HG02610 (cell line): ENCODE measurements around the gene EIF4EBP3.

Experiments used
- ATAC-seq: cut with Tn5 transposase; IDR thresholded peaks from one replicate; pipeline ENCODE4 v1.9.1; 2021; ENCODE audit warnings: mild to moderate bottlenecking, moderate library complexity; ENCODE audit not compliant: unreplicated experiment

EIF4EBP3 gene

DNA sequence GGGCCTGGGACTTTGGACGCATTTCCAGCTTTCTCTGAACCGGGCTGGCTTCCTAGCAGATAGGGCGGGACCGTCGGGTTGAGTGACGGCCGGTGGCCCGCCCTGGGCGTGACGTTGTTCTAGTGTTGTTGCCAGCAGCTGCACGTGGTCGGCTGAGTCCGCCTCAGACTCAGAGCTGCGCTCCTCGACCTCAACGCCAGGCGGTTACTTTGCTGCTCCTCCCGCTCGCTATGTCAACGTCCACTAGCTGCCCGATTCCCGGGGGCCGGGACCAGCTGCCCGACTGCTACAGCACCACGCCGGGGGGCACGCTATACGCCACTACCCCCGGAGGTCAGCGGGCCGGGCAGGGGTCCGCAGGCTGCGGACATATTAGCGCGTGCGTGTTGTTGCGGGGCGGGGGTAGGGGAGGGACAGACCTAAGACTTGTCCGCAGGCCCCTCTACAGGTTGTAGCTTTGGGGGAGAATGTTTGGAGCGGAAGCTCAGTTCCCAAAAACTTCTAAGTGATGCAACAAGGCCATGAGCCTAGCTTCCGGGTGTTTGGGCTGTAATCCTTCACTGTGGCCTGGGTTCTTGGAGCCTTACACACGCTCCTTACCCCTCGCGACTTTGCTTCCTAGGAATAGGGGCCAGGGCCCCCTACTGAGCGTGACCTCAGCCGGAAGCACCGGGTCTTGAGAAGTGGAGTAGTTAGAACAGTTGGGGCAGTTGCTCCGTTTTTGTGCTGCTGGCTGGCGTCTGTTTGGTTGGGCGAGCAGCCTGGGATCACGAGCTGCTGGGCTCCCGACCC lies at the start of gene EIF4EBP3:
EIF4EBP3 (plus strand) TSS at position 155 of the 792 bp plus-strand sequence; CDS start at position 231, 76 bp downstream.
- ATAC-seq = peak; percentile 98

DNA sequence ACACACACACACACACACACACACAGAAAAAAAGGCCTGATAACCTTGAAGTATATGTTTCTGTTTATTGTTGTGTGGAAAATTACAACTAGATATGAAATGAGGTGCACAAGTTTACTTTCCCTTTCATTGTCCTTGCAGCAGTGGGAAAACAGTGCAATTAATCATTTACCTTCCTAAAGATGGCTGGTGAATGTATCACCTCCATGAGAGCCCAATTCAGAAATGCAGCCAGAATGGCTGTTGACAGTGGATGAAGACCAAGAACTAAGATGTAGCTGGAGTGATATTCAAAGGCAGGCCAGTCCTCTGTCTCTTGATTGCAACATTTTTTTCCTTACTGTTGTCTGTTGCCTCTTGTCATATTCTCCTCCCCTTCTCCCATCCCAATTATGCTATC lies 49.6 kb upstream of the EIF4EBP3 start:
- ATAC-seq = no peak

DNA sequence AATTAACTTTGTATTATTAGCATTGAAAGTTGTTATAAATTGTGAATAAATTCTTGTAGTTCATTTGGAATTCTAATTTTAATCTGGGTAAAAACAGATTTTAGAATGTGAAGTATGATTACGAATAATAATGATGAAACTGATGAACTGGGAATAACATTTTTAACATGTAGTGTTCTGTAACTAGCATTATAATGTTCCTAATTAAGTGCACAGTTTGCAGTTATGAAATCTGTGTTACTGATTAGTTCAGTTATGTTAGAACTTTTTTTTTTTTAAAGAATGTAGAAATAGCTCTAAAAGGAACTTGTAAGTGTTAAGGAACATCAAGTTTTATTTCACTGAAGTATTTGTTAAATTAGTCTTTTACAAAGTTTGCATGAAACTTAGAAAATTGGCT lies 48.9 kb upstream of the EIF4EBP3 start:
- ATAC-seq = no peak

DNA sequence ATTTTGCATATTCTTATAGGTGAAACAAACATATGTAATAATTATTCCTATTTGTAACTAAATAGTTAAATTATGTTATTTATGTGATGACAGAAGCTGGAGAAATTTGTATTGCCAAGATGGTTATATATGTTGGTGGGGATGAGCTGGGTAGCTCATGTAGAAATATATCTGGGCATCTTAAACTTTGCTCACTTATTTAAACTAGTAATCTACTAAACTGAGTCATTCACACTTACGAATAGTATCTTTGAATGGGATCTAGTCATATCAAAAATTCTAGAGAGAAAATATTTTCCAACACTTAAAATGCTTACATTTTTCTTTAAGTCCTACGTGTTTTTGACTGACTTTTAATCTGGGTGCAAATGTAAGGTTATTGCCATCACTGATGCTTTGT lies 44.6 kb upstream of the EIF4EBP3 start:
- no peak for ATAC-seq

DNA sequence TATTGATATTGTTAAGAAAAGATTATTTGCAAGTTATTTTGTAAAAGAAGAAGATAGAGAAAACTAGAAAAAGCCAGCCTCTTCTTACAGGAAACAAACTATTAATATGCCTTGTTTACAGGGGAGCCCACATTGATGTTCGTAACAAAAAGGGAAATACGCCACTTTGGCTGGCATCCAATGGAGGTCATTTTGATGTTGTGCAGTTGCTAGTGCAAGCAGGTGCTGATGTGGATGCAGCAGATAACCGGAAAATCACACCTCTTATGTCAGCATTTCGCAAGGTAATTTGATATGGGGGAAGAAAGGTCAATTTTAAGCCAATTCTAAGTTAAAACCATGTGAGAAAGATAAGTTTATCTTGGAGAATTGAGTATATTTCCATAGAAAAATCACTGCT lies 37.6 kb upstream of the EIF4EBP3 start:
- no peak for ATAC-seq

DNA sequence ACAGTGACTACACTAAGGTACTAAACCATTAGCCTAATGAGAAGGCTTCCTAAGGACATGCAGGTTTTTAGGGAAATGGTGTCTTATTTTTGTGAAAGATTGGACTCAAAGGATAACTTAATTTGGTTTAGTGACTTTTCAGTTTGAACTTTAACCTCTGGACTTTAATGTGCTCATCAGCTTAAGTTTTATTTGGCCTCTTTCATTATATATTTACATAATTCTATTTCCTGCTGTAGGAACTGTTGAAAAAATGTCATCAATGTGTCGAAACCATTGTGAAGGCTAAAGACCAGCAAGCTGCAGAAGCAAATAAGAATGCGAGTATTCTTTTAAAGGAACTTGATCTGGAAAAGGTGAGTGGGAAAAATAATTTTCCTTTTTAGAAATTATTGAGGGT lies 34.3 kb upstream of the EIF4EBP3 start:
- no peak for ATAC-seq

DNA sequence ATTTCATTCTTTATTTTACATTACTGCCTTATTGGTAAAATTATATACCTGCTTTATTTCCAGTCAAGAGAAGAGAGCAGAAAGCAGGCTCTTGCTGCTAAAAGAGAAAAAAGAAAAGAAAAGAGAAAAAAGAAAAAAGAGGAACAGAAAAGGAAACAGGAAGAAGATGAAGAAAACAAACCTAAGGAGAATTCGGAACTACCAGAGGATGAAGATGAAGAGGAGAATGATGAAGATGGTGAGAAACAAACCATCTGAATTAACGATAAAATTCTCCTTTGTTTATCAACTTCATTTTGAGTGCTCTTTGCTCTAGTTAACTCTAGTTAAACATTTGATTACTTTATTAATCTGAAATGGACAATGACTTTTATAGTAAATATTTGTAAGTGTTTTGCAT lies 23.5 kb upstream of the EIF4EBP3 start:
- ATAC-seq = no peak

DNA sequence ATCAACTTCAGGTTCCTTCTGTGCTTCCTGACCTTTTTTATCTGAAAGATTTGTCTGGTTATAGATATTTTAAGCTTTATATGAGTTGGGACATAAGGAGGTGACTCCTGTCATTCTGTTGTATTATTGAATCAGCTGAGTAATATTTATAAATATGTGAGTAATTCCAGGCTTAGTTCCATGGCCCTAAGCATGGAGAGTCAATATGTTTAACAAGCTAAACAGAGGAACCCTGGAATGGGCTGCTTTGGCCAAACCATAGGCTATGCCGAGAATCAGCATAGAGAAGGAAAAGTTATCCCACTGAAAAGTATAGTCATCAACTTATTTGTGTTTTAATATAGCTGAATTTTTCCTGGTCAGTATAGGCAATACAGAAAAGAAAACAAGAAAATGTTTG lies 7.2 kb upstream of the EIF4EBP3 start:
- ATAC-seq = no peak

DNA sequence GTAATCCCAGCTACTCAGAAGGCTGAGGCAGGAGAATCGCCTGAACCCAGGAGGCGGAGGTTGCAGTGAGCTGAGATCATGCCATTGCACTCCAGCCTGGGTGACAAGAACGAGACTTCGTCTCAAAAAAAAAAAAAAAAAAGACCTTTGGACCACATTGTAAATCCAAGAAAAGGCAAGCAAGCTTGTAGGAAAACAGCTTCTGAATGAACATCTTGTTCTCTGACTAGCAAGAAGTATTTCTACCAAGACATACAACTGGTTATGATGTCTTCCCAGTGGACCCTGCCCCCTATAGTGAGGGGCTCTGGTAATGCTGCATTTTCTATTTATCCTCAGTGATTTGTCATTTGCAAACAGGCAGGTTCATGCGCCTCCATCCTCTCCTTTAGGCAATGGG lies 4.5 kb upstream of the EIF4EBP3 start:
- ATAC-seq = no peak

DNA sequence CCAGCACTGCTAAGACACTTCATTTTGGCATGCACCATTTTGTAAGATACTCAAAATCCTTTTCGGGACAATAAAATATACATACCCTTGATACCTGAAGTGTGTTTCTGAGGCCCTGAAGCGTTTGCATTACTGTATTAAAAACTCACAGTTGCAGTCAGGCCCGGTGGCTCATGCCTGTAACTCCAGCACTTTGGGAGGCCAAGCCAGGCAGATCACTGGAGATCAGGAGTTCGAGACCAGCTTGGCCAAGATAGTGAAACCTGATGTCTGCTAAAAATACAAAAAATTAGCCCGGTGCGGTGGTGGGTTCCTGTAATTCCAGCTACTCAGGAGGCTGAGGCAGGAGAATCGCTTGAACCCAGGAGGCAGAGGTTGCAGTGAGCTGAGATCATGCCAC lies 2.5 kb upstream of the EIF4EBP3 start:
- ATAC-seq = no peak

DNA sequence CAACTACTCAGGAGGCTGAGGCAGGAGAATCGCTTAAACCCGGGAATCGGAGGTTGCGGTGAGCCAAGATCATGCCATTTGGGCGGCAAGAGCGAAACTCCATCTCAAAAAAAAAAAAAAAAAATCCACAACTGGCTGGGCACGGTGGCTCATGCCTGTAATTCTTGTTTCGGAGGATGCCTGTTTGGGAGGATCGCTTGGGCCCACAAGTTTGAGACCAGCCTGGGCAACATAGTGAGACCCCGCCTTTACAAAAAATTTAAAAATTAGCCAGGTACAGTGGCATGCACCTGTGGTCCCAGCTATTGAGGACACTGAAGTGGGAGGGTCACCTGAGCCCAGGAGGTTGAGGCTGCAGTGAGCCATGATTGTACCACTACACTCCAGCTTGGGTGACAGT lies 1.9 kb upstream of the EIF4EBP3 start:
- no peak for ATAC-seq

DNA sequence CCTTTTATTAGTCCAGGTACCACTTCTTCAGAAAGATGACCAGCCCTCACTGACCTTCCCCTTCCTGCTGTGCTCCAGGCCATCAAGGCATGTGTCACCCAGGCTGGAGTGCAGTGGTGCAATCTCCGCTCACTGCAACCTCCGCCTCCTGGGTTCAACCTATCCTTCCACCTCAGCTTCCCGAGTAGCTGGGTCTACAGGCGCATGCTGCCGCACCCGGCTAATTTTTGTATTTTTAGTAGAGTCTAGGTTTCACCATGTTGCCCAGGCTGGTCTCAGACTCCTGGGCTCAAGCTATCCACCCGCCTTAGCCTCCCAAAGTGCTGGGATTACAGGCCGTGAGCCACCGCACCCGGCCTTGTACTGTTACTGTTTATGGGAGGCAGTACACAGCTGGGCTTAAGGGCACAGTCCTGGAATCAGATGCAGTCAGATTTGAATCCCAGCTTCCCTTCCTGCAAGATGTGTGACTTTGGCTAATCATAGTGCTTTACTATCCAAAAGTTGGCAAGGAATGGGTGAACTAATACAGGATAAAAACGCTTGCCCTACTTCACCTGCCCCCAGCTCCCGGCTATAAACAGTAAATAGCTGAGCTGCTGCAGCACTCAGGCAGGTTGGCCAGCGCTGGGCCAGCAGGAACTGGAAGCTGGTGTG lies 483 bp upstream of the EIF4EBP3 start:
- ATAC-seq = no peak

DNA sequence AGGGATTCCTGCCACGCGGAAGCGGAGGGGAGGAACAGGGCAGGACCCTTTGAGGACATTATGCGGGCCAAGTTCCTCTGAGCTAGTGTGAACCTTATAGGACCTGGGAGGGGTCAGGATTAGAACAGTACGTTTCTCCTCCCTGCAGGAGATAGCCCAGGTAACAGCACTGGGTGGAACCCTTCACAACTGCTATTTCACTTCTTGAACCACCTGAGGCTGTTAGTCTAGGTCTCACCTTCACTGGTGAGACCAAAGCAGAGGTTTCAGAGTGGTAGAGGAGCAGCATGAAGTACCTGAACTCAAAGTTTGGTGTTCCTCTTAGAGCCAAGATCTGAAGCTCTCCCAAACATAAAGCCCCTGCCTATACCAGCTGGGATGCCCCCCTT lies 832 bp downstream of the EIF4EBP3 start:
- ATAC-seq = no peak

DNA sequence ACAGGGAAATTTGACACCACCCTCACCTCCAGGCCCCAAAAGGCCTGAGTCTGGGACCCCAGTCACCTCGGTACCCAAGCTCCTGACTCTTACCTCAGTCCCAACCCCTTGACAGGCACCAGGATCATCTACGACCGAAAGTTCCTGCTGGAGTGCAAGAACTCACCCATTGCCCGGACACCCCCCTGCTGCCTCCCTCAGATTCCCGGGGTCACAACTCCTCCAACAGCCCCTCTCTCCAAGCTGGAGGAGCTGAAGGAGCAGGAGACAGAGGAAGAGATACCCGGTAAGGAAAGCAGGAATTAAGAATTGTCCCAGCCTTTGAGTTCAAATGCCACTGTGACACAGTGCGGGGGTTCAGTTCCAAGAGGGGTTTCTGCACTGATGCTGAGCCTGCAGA lies 1.3 kb downstream of the EIF4EBP3 start:
- no peak for ATAC-seq

DNA sequence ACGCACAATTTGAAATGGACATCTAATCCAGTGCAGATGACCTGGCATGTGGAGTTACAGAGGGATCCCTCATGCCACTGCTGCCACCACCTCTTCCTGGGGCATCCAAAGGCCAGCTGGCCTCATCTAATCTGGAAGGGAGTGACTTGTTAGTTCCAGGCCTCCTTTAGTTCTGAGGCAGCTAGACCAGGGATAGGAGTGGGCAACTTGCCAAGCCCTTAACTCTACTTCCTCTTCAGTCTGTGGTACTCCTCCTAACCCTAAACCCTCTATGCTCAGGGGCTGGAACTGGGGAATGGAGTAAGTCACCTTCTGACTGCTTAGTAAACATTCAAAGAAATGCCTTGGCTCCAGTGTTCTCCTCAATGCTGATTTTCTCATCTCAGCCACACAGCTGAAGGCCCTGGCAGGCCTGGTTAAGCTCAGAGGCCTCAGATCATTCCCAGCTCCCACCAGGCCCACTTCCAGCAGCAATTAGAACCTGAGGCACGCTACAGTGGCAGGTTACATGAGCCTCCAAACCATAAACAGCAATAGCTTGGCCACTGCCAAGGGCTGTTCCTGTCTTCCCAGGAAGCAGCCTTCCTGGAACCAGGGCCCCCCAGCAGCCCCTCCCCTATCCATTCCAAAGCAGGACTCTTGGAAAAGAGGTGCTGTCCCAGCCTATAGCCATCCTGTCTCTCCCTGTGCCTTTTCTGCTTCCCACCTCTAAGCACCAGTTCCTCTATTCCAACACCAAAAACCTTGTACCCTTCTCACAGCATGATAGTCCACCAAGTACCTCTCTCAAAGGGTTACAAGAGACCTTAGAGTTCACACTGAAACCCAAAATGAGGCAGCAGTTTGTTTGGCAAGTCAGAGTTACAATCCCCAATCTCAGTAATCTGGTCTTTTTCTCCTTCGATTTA lies 2.0 kb downstream of the EIF4EBP3 start:
- ATAC-seq = no peak

DNA sequence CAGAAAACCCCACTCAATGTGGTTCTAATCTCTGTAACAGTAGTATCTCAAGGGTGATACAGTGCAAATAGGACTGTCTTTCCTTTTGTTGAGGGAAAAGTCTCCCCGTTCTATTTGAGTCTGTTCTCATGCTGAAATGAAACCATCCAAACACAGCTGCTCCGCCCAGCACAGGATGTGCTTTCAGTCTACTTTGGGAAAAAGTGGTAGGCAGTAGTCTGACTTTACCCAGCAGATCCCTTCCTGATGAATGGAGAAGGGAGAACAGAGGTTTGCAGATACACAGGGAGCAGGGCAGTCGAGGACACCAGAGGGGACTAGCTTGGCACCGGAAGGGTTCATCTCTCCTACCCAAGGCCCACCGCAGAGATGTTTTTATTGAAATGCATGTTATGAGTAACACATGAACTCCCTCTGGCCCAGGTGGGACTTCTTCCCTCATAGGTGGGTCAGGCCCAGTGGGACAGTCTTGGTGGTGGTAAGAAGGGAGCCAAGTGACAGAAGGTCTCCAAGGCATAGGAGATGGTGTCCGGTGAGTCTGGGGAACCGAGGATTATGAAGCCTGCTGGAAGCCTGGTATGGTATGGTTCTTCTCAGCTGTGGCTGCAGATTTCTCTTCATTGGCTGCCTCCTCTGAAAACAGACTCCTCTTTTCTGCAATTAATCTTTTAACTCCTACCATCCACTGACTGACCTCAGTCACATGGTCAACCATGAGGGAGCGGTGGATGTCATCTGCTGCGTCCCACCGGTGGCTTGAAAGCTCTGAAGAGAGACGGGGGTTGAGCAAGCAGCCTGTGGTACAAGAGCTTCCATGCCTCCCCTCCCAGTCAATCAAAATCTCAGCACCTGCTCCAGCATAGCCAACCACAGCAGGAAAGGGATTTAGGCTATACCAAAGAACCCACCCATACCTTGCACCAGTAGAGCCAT lies 3.0 kb downstream of the EIF4EBP3 start:
- ATAC-seq = no peak

DNA sequence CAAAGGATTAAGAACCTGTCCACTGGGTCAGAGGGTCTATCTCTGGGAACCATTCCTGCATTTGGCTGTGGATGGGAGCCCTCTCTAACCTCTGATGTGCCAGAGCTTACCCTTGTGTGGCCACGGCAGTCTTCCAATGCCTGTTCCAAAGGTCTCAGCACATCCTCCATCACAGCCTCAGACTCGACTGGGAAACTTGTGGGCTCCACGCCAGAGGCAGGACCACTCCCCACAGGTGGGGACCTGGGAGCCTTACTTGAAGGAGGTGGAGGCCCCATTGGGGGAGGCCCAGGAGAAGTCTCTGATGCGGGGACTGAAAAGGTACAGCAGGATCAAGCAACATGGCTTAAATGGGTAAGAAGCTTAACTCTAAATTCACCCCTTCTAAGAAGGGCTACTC lies 4.4 kb downstream of the EIF4EBP3 start:
- no peak for ATAC-seq

DNA sequence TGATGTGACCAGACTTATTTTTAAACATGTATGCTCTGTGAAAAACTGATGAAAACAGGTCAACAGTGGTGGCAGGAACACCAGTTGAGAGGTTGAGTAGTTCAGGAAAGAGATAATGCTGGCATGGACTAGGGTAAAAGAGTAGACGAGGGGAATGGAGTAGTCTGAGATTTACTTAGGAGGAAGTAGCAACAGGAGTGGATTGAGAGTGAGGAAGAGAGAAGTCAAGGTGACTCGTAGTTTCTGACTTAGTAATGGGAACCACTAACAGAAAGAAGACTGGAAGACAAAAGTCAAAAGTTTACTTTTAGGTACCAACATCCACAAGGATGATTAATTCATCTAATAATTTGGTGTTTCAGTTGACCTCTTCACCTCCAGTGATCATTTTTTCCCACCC lies 6.2 kb downstream of the EIF4EBP3 start:
- peak; percentile 28 for ATAC-seq

DNA sequence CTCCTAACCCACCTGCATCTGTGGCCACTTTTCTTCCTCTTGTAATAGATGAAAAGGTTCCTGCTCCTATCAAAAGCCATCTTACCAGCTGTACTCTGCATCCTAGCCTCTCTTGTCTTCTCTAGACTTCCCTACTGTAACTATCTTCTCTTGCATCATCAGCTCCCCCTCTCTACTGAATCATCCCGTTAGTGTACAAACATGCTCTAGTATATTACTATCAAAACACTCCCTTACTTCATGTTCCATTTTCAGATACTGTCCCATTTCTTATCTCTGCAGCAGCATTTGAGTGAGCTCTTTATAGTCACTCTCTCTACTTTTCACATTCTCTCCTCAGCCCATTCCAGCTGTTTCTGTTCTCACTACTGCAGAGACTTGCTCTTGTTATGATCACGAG lies 7.0 kb downstream of the EIF4EBP3 start:
- ATAC-seq = no peak

DNA sequence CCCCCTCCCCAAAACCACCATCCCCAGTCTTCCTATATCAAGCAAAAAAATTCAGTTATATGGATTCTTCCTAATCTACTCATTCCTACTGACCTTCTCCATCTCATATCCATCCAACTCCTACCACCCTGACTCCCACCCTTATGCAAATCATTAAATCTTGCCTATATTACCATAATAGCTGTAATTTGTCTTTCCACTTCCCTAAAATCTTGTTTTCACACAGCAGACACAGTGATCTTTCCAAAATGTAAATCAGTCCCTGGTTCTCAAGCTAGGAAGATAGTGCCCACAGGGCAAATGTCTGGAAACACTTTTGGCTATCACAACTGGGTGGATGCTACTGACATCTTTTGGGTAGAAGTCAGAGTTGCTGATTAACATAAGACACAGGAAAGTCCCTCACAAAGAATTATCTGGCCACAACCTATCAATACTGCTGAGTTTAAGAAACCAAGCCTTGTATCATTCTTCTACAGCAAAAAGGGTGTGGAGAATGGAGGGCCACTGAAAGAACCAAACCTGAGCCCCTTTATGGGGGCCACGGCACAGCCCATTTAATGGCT lies 8.4 kb downstream of the EIF4EBP3 start:
- no peak for ATAC-seq
